Airway epithelial cell (primary cell): ENCODE results near the gene FHOD1. TPM values are rescaled to one million over a fixed set of nuclear protein-coding genes. Genes with fewer than 3 reads are reported as not detected.

Experiments
- total RNA-seq: library from RNA; depleted of rRNA; stranded (reverse); fragments of >200 nt; gene quantifications from 2 replicates; pipeline ENCODE4 v1.2.3, GENCODE V29; 2015

Gene FHOD1
- 26.0 and 26.4 TPM in 2 replicates for total RNA-seq

GRCh38 chr16:67247192-67248072 lies at the start of gene FHOD1:
TSS of gene FHOD1 (minus strand) at chr16:67247481. CDS start at chr16:67247410, 71 bp downstream.

GRCh38 chr16:67279296-67280089 lies 32.2 kb upstream of the FHOD1 start, which contains the start of gene PLEKHG4:
TSS of gene PLEKHG4 (plus strand) at chr16:67279532. CDS start at chr16:67280045, 513 bp downstream.

GRCh38 chr16:67248401-67249177 lies 1.3 kb upstream of the FHOD1 start, which contains the start of gene SLC9A5:
TSS of gene SLC9A5 (plus strand) at chr16:67248979. CDS start at chr16:67249015, 36 bp downstream.

GRCh38 chr16:67226804-67227566 lies 20.3 kb downstream of the FHOD1 start, which contains the start of gene TMEM208:
TSS of gene TMEM208 (plus strand) at chr16:67227130. CDS start at chr16:67227219, 89 bp downstream.

GRCh38 chr16:67199011-67199807 lies 48.1 kb downstream of the FHOD1 start, which contains the start of gene ELMO3:
TSS of gene ELMO3 (plus strand) at chr16:67199131. CDS start at chr16:67199327, 196 bp downstream.

GRCh38 chr16:67191995-67192681 lies 55.1 kb downstream of the FHOD1 start, which contains the start of gene E2F4:
TSS of gene E2F4 (plus strand) at chr16:67192155. CDS start at chr16:67192228, 73 bp downstream.

GRCh38 chr16:67190041-67190440 lies 57.2 kb downstream of the FHOD1 start, which contains the start of gene EXOC3L1:
TSS of gene EXOC3L1 (minus strand) at chr16:67190136. CDS start at chr16:67189676, 460 bp downstream.

GRCh38 chr16:67183627-67184452 lies 63.4 kb downstream of the FHOD1 start, which contains the start of gene MATCAP1:
TSS of gene MATCAP1 (minus strand) at chr16:67183963. CDS start at chr16:67180610, 3,353 bp downstream.

Other genes starting within 250 kb of the FHOD1 start
- gene CBFB, start 218.3 kb downstream of the FHOD1 start, total RNA-seq, result 57.7 and 92.9 TPM in 2 replicates
- gene PHAF1, start 137.5 kb downstream of the FHOD1 start, total RNA-seq, result 12.4 and 14.7 TPM in 2 replicates
- 9.7 and 11.4 TPM in 2 replicates for gene B3GNT9, start 96.5 kb downstream of the FHOD1 start, total RNA-seq
- 31.9 and 47.2 TPM in 2 replicates for gene TRADD, start 87.6 kb downstream of the FHOD1 start, total RNA-seq
- gene FBXL8, start 87.5 kb downstream of the FHOD1 start, total RNA-seq, result 10.5 and 11.4 TPM in 2 replicates
- gene HSF4, start 82.7 kb downstream of the FHOD1 start, total RNA-seq, result 2.5 TPM in 1 of 2 replicates, not detected in the other
- 53.2 and 89.0 TPM in 2 replicates for gene NOL3, start 76.9 kb downstream of the FHOD1 start, total RNA-seq
- gene MATCAP1, start 63.5 kb downstream of the FHOD1 start, total RNA-seq, result 5.2 and 11.3 TPM in 2 replicates
- 0.99 TPM in 1 of 2 replicates, not detected in the other for gene EXOC3L1, start 57.3 kb downstream of the FHOD1 start, total RNA-seq
- gene E2F4, start 55.3 kb downstream of the FHOD1 start, total RNA-seq, result 82.0 and 87.8 TPM in 2 replicates
- 33.8 and 39.6 TPM in 2 replicates for gene ELMO3, start 48.4 kb downstream of the FHOD1 start, total RNA-seq
- gene TMEM208, start 20.4 kb downstream of the FHOD1 start, total RNA-seq, result 27.7 and 33.8 TPM in 2 replicates
- 0.74 and 0.78 TPM in 2 replicates for gene SLC9A5, start 1.5 kb upstream of the FHOD1 start, total RNA-seq
- gene PLEKHG4, start 32.1 kb upstream of the FHOD1 start, total RNA-seq, result 6.6 and 7.5 TPM in 2 replicates
- not detected in 2 replicates for gene KCTD19, start 79.3 kb upstream of the FHOD1 start, total RNA-seq
- not detected in 2 replicates for gene LRRC36, start 79.3 kb upstream of the FHOD1 start, total RNA-seq
- 0.19 TPM in 1 of 2 replicates, not detected in the other for gene TPPP3, start 146.0 kb upstream of the FHOD1 start, total RNA-seq
- 5.3 and 6.1 TPM in 2 replicates for gene ZDHHC1, start 169.0 kb upstream of the FHOD1 start, total RNA-seq
- 1.3 and 2.9 TPM in 2 replicates for gene HSD11B2, start 183.6 kb upstream of the FHOD1 start, total RNA-seq
- 126 and 130 TPM in 2 replicates for gene ATP6V0D1, start 233.7 kb upstream of the FHOD1 start, total RNA-seq
- not detected in 2 replicates for gene AGRP, start 236.1 kb upstream of the FHOD1 start, total RNA-seq